Neural cell (in vitro differentiated cells): Measurements from ENCODE around the gene PPP4R2. TPM values are rescaled to one million over a fixed set of nuclear protein-coding genes. Genes with fewer than 3 reads are reported as not detected.

ENCODE experiments used
- H2AFZ ChIP-seq: fragments of 200-600, 300-800 bp; sonication (generic), shearing (Covaris generic); 2 replicates; pipeline ENCODE4 v1.6.0; 2014; ENCODE audit warnings: low read depth, mild to moderate bottlenecking, antibody characterized with exemption, low read length, moderate library complexity
- H3F3A ChIP-seq: fragments of 200-600 bp; shearing (Covaris generic); 2 replicates; pipeline ENCODE4 v1.6.1; 2016; ENCODE audit warnings: mild to moderate bottlenecking, moderate library complexity, mixed read lengths, antibody characterized with exemption, low read length; ENCODE audit not compliant: insufficient read depth, poor library complexity, severe bottlenecking
- H3K27ac ChIP-seq: fragments of 200-600, 300-800 bp; sonication (generic), shearing (Covaris generic); 2 replicates; pipeline ENCODE4 v1.5.1; 2014; ENCODE audit warnings: mild to moderate bottlenecking, low read length, moderate library complexity
- H3K27me3 ChIP-seq: fragments of 300-800, 200-600 bp; sonication (generic), shearing (Covaris generic); 2 replicates; pipeline ENCODE4 v1.6.0; 2014; ENCODE audit warnings: mild to moderate bottlenecking, low read depth, low read length, moderate library complexity; ENCODE audit not compliant: insufficient read depth
- H3K36me3 ChIP-seq: fragments of 300-800, 200-600 bp; sonication (generic), shearing (Covaris generic); 2 replicates; pipeline ENCODE4 v1.5.1; 2014; ENCODE audit warnings: mild to moderate bottlenecking, antibody characterized with exemption, low read length, moderate library complexity; ENCODE audit not compliant: insufficient read depth
- H3K4me2 ChIP-seq: fragments of 300-800, 200-600 bp; sonication (generic), shearing (Covaris generic); 2 replicates; pipeline ENCODE4 v1.6.0; 2014; ENCODE audit warnings: mild to moderate bottlenecking, low read length
- H3K4me3 ChIP-seq: fragments of 300-800, 200-600 bp; sonication (generic), shearing (Covaris generic); 2 replicates; pipeline ENCODE4 v1.5.1; 2014; ENCODE audit warnings: mild to moderate bottlenecking, low read length, moderate library complexity
- H3K79me2 ChIP-seq: fragments of 200-600 bp; shearing (Covaris generic); replicated peaks from 2 replicates; pipeline ENCODE4 v1.6.0; 2014; ENCODE audit warnings: mild to moderate bottlenecking, low read length, moderate library complexity; ENCODE audit not compliant: insufficient read depth
- H3K9ac ChIP-seq: fragments of 300-800, 200-600 bp; sonication (generic), shearing (Covaris generic); 2 replicates; pipeline ENCODE4 v1.6.1; 2016; ENCODE audit warnings: mild to moderate bottlenecking, low read length, mixed read lengths
- H3K9me2 ChIP-seq: fragments of 200-600 bp; shearing (Covaris generic); 2 replicates; pipeline ENCODE4 v1.6.1; 2016; ENCODE audit warnings: mild to moderate bottlenecking, low read length, mixed read lengths; ENCODE audit not compliant: insufficient read depth
- H3K9me3 ChIP-seq: fragments of 200-600, 300-800 bp; sonication (generic), shearing (Covaris generic); 2 replicates; pipeline ENCODE4 v1.6.1; 2016; ENCODE audit warnings: mild to moderate bottlenecking, mixed run types, low read length, moderate library complexity, mixed read lengths
- H4K20me1 ChIP-seq: fragments of 200-600 bp; shearing (Covaris generic); 2 replicates; pipeline ENCODE4 v1.6.1; 2016; ENCODE audit warnings: mild to moderate bottlenecking, mixed run types; ENCODE audit not compliant: insufficient read depth
- CTCF ChIP-seq: fragments of 450-650 bp; IDR thresholded peaks from 2 replicates; pipeline ENCODE4 v1.5.1; 2014; ENCODE audit warnings: antibody characterized with exemption, mild to moderate bottlenecking, moderate library complexity; ENCODE audit not compliant: poor library complexity, severe bottlenecking
- EP300 ChIP-seq: fragments of 450-650 bp; conservative IDR thresholded peaks from 2 replicates; pipeline ENCODE4 v1.6.1; 2014; ENCODE audit warnings: antibody characterized with exemption, mild to moderate bottlenecking, moderate library complexity; ENCODE audit not compliant: poor library complexity, severe bottlenecking
- EZH2 ChIP-seq: fragments of 200-600, 300-800 bp; shearing (Covaris generic), sonication (generic); IDR thresholded peaks from 2 replicates; pipeline ENCODE4 v1.6.1; 2014; ENCODE audit warnings: antibody characterized with exemption, low read length, borderline replicate concordance, mild to moderate bottlenecking; ENCODE audit not compliant: insufficient read depth, poor library complexity, severe bottlenecking
- MXI1 ChIP-seq: fragments of 450-650 bp; conservative IDR thresholded peaks from 2 replicates; pipeline ENCODE4 v1.6.1; 2014; ENCODE audit warnings: antibody characterized with exemption, mild to moderate bottlenecking; ENCODE audit not compliant: poor library complexity, severe bottlenecking
- POLR2AphosphoS5 ChIP-seq: IDR thresholded peaks from 2 replicates; pipeline ENCODE4 v1.6.1; 2012
- RAD21 ChIP-seq: fragments of 450-650 bp; conservative IDR thresholded peaks from 2 replicates; pipeline ENCODE4 v1.6.1; 2014; ENCODE audit warnings: antibody characterized with exemption, mild to moderate bottlenecking, moderate library complexity
- SMC3 ChIP-seq: fragments of 450-650 bp; conservative IDR thresholded peaks from 2 replicates; pipeline ENCODE4 v1.6.1; 2014; ENCODE audit warnings: antibody characterized with exemption, mild to moderate bottlenecking, moderate library complexity; ENCODE audit not compliant: poor library complexity
- TAF1 ChIP-seq: IDR thresholded peaks from 2 replicates; pipeline ENCODE4 v1.6.1; 2012; ENCODE audit warnings: low read depth
- polyA plus RNA-seq: library from polyadenylated mRNA; depleted of rRNA; stranded (reverse); fragments of >200 nt; gene quantifications from 2 replicates; pipeline ENCODE4 v1.2.3, GENCODE V29; 2014
- TF ChIP-seq, protein P1 (sequence below): IDR thresholded peaks from 2 replicates; pipeline ENCODE4 v1.6.1; 2012; ENCODE audit warnings: borderline replicate concordance

PPP4R2 gene
- polyA plus RNA-seq, 1 donor from 2014 or later: 65.5 TPM

- TF ChIP-seq EZH2 (no peak), MXI1 (no peak), POLR2AphosphoS5 (no peak), RAD21 (no peak), SMC3 (no peak), EP300 (no peak), TAF1 (no peak), CTCF (no peak)
- TF ChIP-seq, protein P1, sequence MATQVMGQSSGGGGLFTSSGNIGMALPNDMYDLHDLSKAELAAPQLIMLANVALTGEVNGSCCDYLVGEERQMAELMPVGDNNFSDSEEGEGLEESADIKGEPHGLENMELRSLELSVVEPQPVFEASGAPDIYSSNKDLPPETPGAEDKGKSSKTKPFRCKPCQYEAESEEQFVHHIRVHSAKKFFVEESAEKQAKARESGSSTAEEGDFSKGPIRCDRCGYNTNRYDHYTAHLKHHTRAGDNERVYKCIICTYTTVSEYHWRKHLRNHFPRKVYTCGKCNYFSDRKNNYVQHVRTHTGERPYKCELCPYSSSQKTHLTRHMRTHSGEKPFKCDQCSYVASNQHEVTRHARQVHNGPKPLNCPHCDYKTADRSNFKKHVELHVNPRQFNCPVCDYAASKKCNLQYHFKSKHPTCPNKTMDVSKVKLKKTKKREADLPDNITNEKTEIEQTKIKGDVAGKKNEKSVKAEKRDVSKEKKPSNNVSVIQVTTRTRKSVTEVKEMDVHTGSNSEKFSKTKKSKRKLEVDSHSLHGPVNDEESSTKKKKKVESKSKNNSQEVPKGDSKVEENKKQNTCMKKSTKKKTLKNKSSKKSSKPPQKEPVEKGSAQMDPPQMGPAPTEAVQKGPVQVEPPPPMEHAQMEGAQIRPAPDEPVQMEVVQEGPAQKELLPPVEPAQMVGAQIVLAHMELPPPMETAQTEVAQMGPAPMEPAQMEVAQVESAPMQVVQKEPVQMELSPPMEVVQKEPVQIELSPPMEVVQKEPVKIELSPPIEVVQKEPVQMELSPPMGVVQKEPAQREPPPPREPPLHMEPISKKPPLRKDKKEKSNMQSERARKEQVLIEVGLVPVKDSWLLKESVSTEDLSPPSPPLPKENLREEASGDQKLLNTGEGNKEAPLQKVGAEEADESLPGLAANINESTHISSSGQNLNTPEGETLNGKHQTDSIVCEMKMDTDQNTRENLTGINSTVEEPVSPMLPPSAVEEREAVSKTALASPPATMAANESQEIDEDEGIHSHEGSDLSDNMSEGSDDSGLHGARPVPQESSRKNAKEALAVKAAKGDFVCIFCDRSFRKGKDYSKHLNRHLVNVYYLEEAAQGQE: no peak
- H3K27ac ChIP-seq: no peak overlapping the region
- H3K4me3 ChIP-seq: no peak overlapping the region
- H3F3A ChIP-seq: no peaks in the 10 kb centered on the region
- H3K4me2 ChIP-seq: no peak overlapping the region
- H3K9me3 ChIP-seq: no peaks in the 10 kb centered on the region
- H3K27me3 ChIP-seq: no peaks in the 10 kb centered on the region
- H3K36me3 ChIP-seq: no peaks in the 10 kb centered on the region
- H4K20me1 ChIP-seq: peaks cover 5% of the 10 kb centered on the region
- H3K79me2 ChIP-seq: peaks cover 39% of the 10 kb centered on the region
- H3K9me2 ChIP-seq: no peaks in the 10 kb centered on the region
- no peak overlapping the region for H2AFZ ChIP-seq
- H3K9ac ChIP-seq: no peak overlapping the region
Observed at GRCh38 chr3:73056845-73057150, 60.2 kb downstream of the PPP4R2 start.

DNA sequence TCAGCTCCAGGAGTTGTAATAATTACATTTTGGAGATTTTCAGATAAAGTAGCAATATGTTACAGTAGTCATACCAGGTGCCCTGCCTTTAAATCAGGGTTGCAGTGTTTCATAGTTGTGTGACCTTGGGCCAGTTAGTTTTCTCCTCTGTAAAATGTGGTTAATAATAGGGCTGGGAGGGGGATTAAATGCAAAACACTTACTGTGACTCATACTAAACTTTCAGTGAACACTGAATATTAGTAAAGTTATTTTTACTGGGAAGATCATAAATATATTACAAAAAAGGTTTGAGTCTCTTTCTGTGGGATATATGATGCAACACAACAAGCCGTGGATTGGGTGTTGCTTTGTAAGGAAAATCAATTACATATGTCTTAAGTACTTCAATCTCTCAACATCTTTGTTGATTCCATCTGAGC lies 63.7 kb downstream of the PPP4R2 start:
- no peak overlapping the region for H3K27ac ChIP-seq
- H3F3A ChIP-seq: no peaks in the 10 kb centered on the region
- no peaks in the 10 kb centered on the region for H3K9me2 ChIP-seq
- peaks cover 27% of the 10 kb centered on the region for H3K79me2 ChIP-seq
- no peaks in the 10 kb centered on the region for H3K27me3 ChIP-seq
- no peaks in the 10 kb centered on the region for H3K9me3 ChIP-seq
- no peak overlapping the region for H3K9ac ChIP-seq
- H3K4me3 ChIP-seq: no peak overlapping the region
- H3K4me2 ChIP-seq: no peak overlapping the region
- H4K20me1 ChIP-seq: peaks cover 5% of the 10 kb centered on the region
- H2AFZ ChIP-seq: no peak overlapping the region
- H3K36me3 ChIP-seq: peaks cover 8% of the 10 kb centered on the region
- TF ChIP-seq EZH2: no peak
- TF ChIP-seq POLR2AphosphoS5: no peak
- no peak for TF ChIP-seq SMC3
- TF ChIP-seq TAF1: no peak
- TF ChIP-seq EP300: no peak
- TF ChIP-seq, protein P1: no peak
- no peak for TF ChIP-seq CTCF
- no peak for TF ChIP-seq RAD21
- no peak for TF ChIP-seq MXI1
